NOMO-1 (cell line): ENCODE measurements around the gene IFT122.
"Not testable (repeated sequence)": the region's sequence is repeated elsewhere in the genome, so short reads cannot be mapped to it uniquely, and the experiment has no call there.

Experiments
- DNase-seq, 2 experiments: peaks; one replicate each; lab custom pipeline; 2025; ENCODE audit not compliant: unreplicated experiment in 2 of 2; lab: John Stamatoyannopoulos, UW

The IFT122 gene

DNA sequence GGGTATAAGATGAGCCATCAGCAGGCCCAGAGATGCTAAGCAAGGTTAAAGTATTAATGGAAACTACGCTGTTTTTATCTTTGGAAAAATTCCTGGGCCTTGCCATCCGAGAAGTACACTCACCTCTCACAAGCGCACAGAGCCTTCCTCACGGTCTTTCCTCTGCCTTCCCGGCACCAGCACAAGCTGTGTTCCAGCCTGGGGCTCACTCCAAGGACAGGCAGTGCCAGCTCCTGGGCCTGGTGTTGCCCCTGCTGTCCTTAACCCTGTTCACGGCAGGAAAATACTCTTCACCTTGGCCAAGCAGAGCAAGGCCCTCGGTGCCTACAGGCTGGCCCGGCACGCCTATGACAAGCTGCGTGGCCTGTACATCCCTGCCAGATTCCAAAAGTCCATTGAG, 74.1 kb downstream of the IFT122 start:
- DNase-seq: no peak

DNA sequence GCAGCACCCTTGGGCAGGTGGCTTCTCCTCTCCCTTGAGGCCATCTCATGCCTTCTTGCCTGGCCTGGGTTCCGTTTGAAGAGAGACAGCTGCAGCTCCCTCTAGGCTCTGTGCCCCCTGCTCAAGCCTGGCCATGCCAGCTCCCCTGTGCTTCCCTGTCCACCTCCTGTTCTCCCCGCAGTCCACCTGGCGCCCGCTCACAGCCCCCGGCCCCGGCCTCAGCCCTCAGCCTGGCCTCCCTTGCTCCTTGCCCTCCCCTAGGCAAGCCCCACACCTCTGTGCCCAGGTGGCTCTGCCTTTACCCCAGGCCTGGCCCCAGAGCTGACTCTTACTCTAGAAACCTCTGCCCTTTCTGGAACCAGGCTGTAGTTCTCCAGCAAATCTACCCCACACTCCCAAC, 74.5 kb downstream of the IFT122 start:
- DNase-seq: no peak

DNA sequence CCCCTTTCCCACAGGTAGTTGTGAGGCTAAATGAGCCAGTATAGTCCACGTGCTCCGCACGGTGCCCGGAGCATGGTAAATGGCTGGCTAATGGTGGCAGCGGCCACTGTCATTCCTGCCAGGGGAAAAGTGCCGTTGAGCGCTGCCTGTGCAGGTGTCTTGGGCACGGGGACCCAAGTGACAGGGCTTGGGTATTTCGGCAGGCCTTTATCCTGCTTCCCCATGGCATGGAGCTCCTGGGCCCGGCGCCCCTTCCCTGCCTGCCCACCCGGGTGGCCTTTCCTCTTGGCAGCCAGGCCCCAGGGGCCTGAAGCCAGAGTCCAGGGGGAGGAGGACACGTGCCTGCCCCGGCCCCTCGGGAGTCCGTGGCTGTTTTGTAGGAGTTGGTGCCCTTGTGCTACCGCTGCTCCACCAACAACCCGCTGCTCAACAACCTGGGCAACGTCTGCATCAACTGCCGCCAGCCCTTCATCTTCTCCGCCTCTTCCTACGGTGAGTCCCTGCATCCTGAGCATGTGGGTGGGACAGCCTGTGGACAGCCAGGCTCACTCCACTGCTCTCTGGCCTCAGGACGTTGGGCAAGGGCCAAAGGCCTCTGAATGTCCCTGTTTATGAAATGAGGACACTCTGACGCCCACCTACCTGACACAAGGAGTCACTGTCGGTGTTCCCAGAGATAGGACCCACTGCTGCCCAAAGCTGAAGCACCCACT, 75.2 kb downstream of the IFT122 start:
- DNase-seq: not testable (repeated sequence)

DNA sequence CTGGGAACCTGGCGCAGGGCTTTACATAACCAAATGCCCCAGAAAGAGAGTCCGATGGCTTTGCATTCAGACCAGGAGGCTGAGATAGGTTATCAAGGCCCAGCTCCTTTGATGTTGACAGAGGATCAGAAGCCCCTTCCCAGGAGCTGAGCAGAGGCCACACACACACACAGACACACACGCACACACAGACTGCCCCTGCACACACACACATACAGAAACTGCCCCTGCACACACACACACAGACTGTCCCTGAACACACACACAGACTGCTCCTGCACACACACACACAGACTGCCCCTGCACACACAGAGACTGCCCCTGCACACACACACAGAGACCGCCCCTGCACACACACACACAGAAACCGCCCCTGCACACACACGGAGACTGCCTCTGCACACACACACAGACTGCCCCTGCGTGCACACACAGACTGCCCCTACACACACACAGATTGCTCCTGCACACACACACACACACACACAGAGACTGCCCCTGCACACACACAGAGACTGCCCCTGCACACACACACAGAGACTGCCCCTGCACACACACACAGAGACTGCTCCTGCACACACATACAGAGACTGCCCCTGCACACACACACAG, 75.9 kb downstream of the IFT122 start:
- DNase-seq: not testable (repeated sequence)

- no peak for DNase-seq
These were observed 77.5 kb downstream of the IFT122 start for GRCh38 chr3:129517516-129517915.

GRCh38 chr3:129518038-129518561, 78.1 kb downstream of the IFT122 start:
- DNase-seq: no peak

GRCh38 chr3:129518581-129518980, 78.6 kb downstream of the IFT122 start:
- no peak for DNase-seq

- no peak for DNase-seq
These were observed 79.4 kb downstream of the IFT122 start for GRCh38 chr3:129519449-129519848.

DNA sequence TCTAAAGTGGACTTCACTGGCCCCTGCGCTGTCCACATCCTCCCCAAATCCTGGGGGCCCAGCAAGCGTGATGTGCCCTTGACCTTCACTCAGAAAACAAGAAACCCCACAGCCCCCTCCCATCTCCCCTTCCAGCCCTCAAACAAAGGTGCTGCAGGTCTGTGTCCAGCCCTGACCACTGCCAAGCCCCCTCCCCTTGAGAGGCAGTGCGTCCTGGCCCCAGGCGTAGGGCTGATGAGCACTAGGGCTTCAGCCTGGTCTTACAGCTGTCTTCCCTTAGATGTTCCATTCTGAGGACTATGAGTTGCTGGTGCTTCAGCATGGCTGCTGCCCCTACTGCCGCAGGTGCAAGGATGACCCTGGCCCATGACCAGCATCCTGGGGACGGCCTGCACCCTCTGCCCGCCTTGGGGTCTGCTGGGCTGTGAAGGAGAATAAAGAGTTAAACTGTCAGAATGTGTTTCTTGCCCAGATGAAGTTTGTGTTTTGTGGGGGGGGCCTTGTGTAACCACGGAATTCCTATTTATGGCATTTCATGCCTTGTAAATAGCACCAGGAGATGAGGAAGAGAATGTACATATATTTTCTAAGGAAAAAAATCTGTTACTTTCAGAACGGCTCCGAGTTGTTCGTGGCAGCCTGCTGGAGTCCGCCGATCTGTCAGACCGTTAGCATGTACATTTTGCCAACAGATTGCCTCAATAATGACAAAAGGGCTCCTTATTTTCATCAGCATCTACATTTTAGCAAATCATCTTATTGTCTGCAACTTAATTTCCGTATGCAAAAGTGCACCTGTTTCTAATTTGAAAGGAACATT, 80.1 kb downstream of the IFT122 start:
- no peak for DNase-seq

- no peak for DNase-seq
These were observed 80.9 kb downstream of the IFT122 start for GRCh38 chr3:129520960-129521359.

DNA sequence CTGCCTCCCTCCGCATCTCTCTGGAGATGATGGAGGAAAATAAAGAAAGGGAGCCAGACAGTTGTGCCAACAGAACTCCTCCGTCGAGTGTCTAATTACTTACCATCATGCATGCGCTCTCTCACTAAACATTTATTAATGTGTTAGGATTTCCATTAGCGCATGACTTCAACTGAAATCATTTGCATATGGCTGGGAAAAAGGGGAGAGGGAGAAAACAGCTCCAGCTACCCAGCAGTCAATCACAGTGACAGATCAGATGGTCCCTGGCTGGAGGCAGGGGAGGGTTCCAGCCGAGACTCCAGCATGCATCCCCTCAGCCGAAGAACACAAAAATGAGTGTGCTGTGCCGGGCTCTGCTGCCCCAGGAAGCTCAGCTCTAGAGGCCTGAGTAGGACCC, 81.6 kb downstream of the IFT122 start:
- DNase-seq: no peak

GRCh38 chr3:129522953-129523352, 82.9 kb downstream of the IFT122 start:
- no peak for DNase-seq

GRCh38 chr3:129524081-129524480, 84.1 kb downstream of the IFT122 start:
- DNase-seq: no peak

DNA sequence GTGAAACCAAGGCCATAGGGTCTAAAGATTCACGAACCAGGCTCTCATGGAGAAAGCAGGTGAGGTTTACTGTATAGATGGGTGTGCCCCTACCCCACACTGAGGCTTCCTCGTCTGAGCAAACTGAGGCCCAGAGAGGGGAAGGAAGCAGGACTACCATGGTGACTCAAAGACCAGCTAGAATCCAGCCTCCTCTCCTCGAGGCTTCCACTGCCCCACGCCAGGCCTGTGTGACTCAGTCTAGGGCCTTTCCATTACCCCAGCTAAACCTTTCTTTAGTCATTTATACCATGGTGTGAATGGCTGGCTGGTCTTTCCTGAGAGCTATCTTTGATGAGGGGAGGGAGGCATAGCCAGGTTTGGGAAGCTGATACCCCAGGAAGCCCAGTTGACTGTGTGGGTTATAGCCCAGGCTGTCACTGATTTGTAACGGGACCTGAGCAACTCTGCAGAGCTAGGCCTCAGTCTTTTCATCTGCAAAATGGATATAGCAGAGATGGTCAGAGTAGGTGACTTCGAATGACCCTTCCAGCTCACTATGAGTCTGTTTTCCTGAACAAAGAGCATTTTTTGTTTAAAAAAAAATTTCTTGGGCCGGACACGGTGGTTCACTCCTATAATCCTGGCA, 85.4 kb downstream of the IFT122 start:
- no peak for DNase-seq

- peak; percentile 86 to 99 for DNase-seq
These were observed 86.3 kb downstream of the IFT122 start for GRCh38 chr3:129526121-129526900.

GRCh38 chr3:129527262-129527661, 87.2 kb downstream of the IFT122 start:
- DNase-seq: no peak

DNA sequence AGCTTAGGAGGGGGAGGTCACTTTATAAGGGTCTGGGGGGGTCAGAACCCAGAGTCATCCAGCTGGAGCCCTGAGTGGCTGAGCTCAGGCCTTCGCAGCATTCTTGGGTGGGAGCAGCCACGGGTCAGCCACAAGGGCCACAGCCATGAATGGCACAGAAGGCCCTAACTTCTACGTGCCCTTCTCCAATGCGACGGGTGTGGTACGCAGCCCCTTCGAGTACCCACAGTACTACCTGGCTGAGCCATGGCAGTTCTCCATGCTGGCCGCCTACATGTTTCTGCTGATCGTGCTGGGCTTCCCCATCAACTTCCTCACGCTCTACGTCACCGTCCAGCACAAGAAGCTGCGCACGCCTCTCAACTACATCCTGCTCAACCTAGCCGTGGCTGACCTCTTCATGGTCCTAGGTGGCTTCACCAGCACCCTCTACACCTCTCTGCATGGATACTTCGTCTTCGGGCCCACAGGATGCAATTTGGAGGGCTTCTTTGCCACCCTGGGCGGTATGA, 88.6 kb downstream of the IFT122 start, which contains the start of gene RHO:
Gene RHO (plus strand): TSS at position 51 of the 512 bp plus-strand sequence. CDS start 95 bp downstream, at position 146.
- DNase-seq: no peak

GRCh38 chr3:129529436-129530210, 89.6 kb downstream of the IFT122 start:
- DNase-seq: no peak

- no peak for DNase-seq
These were observed 90.3 kb downstream of the IFT122 start for GRCh38 chr3:129530251-129530791.
